ENCODE results near the gene ANKIB1.

- TF ChIP-seq CTCF (conservative IDR thresholded peaks at IDR 0.05; ENCODE audit: low read length) (peak; percentile 24; the same call in 1 of the 2 replicates), EZH2phosphoT487 (IDR thresholded peaks at IDR 0.05; ENCODE audit: borderline replicate concordance, low read depth, low read length) (no peak)
Measured at GRCh38 chr7:92417913-92418312, 172.1 kb downstream of the ANKIB1 start.

Data from OCI-LY7 (cell line).